Choroid plexus epithelial cell (primary cell): Measurements from ENCODE around the gene ANTXR1.
A peak's percentile ranks its signal among the peaks of the same experiment; 100 is the strongest.

Experiments used
- DNase-seq: peaks from one replicate; pipeline ENCODE4 v3.0.0-alpha.2; 2010; ENCODE audit warnings: low read depth
- H3K4me3 ChIP-seq: 2 replicates; pipeline ENCODE4 v1.5.1; 2011; ENCODE audit warnings: low read depth, mild to moderate bottlenecking, control low read depth, low read length, moderate library complexity
- TF ChIP-seq, protein P1 (sequence below): conservative IDR thresholded peaks from 2 replicates; pipeline ENCODE4 v1.5.1; 2011; ENCODE audit warnings: low read depth, mild to moderate bottlenecking, control low read depth, inconsistent platforms, low read length, moderate library complexity

The ANTXR1 gene

DNA sequence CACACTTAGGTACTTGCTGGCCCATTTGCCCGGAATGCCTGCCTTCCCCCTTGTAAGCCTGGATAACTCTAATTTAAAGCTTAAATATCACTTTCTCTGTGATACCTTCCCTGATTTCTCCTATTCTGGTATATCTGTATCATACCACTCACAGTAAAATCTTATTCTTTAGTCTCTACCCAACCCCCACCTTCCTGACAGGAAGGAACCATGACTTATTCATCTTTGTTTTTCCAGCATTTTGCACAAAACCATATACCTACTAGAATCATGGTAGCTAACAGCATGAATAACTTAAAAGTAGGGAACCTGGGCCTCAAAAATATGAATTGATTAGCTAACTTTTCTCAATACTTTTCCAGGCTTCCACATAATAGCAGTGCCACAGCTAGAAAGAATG is 262.5 kb downstream of the ANTXR1 start:
- no peak for DNase-seq

DNA sequence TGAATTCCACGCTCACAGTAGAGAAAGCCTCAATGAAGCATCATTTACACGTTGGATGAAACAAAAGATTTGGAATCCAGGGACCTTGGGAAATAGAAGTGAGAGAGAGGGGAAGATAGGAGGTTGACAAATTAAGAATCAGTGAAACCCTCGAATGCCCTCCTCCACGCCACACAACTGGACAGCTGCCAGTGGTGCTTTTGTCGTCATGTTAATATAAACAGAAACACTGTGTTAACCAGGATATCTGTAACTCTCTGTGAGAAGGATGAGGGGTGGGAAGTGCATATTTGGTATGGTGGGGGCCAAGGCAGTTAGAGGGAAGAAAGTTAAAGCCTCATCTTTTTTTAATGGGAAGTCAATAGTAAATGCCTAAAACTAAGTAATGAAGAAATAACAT is 265.4 kb downstream of the ANTXR1 start:
- DNase-seq, result peak; percentile 47
- TF ChIP-seq, protein P1, sequence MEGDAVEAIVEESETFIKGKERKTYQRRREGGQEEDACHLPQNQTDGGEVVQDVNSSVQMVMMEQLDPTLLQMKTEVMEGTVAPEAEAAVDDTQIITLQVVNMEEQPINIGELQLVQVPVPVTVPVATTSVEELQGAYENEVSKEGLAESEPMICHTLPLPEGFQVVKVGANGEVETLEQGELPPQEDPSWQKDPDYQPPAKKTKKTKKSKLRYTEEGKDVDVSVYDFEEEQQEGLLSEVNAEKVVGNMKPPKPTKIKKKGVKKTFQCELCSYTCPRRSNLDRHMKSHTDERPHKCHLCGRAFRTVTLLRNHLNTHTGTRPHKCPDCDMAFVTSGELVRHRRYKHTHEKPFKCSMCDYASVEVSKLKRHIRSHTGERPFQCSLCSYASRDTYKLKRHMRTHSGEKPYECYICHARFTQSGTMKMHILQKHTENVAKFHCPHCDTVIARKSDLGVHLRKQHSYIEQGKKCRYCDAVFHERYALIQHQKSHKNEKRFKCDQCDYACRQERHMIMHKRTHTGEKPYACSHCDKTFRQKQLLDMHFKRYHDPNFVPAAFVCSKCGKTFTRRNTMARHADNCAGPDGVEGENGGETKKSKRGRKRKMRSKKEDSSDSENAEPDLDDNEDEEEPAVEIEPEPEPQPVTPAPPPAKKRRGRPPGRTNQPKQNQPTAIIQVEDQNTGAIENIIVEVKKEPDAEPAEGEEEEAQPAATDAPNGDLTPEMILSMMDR, result no peak
- H3K4me3 ChIP-seq, result no peak overlapping the region

More for the DNA sequence above, 262.5 kb downstream of the ANTXR1 start:
- no peak overlapping the region for H3K4me3 ChIP-seq
- TF ChIP-seq, protein P1, result no peak

DNA sequence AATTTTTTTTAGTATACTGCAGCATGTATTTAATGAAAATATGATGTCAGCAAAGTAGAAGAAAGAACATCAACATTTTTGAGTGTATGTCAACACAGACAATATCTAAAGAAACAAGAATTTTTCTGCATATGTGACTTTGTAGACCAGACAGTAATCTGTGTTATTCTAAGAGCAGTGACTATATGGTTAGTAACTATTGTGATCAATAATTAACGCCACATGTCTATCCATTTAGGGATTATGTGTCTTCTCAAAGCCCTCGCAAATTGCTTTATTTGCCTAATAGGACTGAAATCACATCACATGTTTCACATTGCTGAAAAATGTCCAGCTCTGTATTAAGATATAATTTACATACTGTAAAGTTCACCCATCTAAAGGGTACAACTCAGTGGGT is 266.2 kb downstream of the ANTXR1 start:
- no peak overlapping the region for H3K4me3 ChIP-seq
- DNase-seq, result no peak
- TF ChIP-seq, protein P1, result no peak

DNA sequence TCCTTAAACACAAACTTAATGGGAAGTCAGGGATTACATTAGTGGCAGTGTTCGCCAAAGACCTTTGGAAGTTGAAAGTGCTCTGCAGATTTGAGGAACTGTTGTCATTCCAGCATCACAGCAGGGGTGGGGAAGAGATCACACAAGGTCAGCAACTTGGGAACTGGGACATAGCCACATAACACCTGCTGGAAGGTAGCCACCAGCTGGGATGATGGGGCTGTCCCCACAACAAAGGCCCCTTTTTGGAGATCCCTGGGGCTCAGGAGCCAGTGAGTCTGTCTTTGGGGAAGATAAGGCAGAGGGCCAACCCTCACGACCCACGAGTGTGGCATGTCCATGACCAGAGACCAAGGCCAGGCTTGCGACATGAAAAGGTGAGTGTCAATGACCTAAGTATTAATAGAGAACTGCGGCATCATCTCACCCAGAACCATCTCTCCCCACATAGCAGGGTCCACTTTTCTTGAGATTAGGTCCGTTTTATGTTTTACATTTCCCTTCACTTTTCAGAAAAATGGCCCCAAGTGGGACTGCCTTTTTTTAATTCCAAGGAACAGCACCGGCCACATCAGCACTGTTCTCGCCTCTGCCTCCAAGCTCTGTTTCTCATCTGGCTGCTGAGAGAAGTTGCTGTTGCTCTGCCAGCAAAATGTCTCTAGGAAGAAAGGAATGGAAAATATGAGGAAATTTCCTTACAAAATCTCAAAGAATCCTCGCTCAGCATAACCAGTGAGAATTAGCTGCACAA is 267.1 kb downstream of the ANTXR1 start:
- DNase-seq, result no peak
- TF ChIP-seq, protein P1, result no peak
- no peak overlapping the region for H3K4me3 ChIP-seq

DNA sequence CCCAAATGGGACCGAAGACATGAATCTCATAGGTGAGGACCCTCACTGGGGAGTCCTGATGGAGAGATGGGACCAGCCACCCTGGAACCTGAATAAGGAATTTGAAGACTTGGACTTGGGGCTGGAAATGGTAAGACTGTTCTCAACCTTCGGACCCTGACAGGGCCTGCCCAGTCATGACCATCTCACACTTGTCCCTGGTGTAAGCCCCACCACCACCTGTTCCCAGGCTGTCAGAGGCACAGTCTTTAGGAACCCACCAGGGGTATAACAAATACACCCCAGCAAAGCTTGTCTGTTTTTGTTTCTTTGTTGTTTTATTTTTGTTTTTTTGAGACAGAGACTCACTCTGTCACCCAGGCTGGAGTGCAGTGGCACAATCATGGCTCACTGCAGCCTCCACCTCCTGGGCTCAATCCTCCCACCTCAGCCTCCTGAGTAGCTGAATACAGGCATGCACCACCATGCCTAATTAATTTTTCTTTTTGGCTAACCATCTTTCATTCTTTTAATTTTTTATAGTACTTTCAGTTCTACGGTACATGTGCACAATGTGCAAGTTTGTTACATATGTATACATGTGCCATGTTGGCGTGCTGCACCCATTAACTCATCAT is 267.9 kb downstream of the ANTXR1 start:
- H3K4me3 ChIP-seq, result no peak overlapping the region
- no peak for DNase-seq
- TF ChIP-seq, protein P1, result no peak

DNA sequence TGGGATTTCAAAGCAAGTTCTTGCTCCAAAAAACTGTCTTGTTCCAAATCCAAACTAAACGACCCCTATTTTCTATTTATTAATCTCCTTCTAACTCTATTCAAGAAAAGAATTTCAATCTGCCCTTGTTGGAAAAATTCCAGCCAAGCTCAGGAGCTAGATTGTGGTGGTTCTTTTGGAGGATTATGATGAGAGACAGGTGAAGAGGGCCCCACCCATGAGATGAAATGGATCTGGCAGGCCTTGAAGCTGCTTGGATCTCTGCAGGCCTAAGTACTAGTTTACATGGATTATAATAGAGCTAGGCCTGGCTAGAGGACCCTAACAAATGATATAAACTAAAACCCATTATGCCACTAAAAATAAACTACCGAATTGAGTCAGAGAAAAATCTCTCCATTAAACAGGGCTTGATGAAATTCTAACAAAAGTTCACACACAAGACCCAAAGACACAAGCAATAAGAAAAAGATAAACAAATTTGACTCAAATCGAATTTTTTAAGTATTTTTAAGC is 272.5 kb downstream of the ANTXR1 start:
- DNase-seq, result no peak
- no peak overlapping the region for H3K4me3 ChIP-seq
- TF ChIP-seq, protein P1, result no peak
